Measurements from ENCODE around the gene TOB2. TPM values are rescaled to one million over a fixed set of nuclear protein-coding genes. Genes with fewer than 3 reads are reported as not detected.

Gene TOB2
- total RNA-seq, 1 donor from 2014 or later, result 60.3 TPM

GRCh38 chr22:41395531-41396240, 50.9 kb downstream of the TOB2 start:
- DNase-seq (no peak), ATAC-seq (ENCODE audit: low read depth) (no peak)
- no peak for TF ChIP-seq CTCF (IDR thresholded peaks at IDR 0.05)
- H3K27me3 Mint-ChIP-seq, result no peaks in the 10 kb centered on the region
- intact Hi-C loops (cut with micrococcal nuclease), result no loop called here
- no peak overlapping the region for H3K27ac Mint-ChIP-seq
- ChIA-PET POLR2A (no interaction called here), CTCF (no interaction called here)
- peaks cover 47% of the 10 kb centered on the region for H3K36me3 Mint-ChIP-seq (ENCODE audit: low read depth)
- H3K9me3 Mint-ChIP-seq, result no peaks in the 10 kb centered on the region
- H3K4me3 Mint-ChIP-seq, result no peak overlapping the region
- H3K4me1 Mint-ChIP-seq, result no peaks in the 10 kb centered on the region

- CTCF ChIA-PET, result no interaction called here
- Mint-ChIP-seq H3K4me1 (no peaks in the 10 kb centered on the region), H3K27me3 (no peaks in the 10 kb centered on the region), H3K27ac (no peak overlapping the region), H3K36me3 (ENCODE audit: low read depth) (peaks cover 52% of the 10 kb centered on the region), H3K4me3 (no peak overlapping the region), H3K9me3 (no peaks in the 10 kb centered on the region)
- ATAC-seq (ENCODE audit: low read depth) (no peak), DNase-seq (no peak)
- intact Hi-C loops (cut with micrococcal nuclease), result no loop called here
- no peak for TF ChIP-seq CTCF (IDR thresholded peaks at IDR 0.05)
- POLR2A ChIA-PET, result no interaction called here
Measured at GRCh38 chr22:41394012-41394356, 52.6 kb downstream of the TOB2 start.

GRCh38 chr22:41387341-41387740, 59.3 kb downstream of the TOB2 start:
- no peak for ATAC-seq (ENCODE audit: low read depth)
- intact Hi-C loops (cut with micrococcal nuclease), result no loop called here
- Mint-ChIP-seq H3K27me3 (no peaks in the 10 kb centered on the region), H3K36me3 (ENCODE audit: low read depth) (peaks cover 18% of the 10 kb centered on the region), H3K9me3 (no peaks in the 10 kb centered on the region), H3K27ac (no peak overlapping the region), H3K4me3 (no peak overlapping the region), H3K4me1 (peaks cover 15% of the 10 kb centered on the region)
- no peak for DNase-seq
- CTCF ChIA-PET, result no interaction called here
- no peak for TF ChIP-seq CTCF (IDR thresholded peaks at IDR 0.05)
- POLR2A ChIA-PET, result no interaction called here

- POLR2A ChIA-PET, result interaction anchor here (0.6 to 4.5 kb wide), 2 partner anchors 63 to 540 kb away, joined by 4 to 72 read pairs; partner anchors contain the start of gene TOB2
- peaks cover 24% of the 10 kb centered on the region for H3K4me1 Mint-ChIP-seq
Measured at GRCh38 chr22:41384128-41384527, 62.5 kb downstream of the TOB2 start.

More at GRCh38 chr22:41384128-41384527, 62.5 kb downstream of the TOB2 start:
- ATAC-seq (ENCODE audit: low read depth), result no peak
- CTCF ChIA-PET, result interaction anchor here (1.7 kb wide), 1 partner anchor 20 kb away, joined by 3 read pairs; no protein-coding TSS in a partner anchor
- peak overlapping the region; percentile 29 for H3K4me3 Mint-ChIP-seq
- no peak for TF ChIP-seq CTCF (IDR thresholded peaks at IDR 0.05)
- no peaks in the 10 kb centered on the region for H3K27me3 Mint-ChIP-seq
- no peak overlapping the region for H3K27ac Mint-ChIP-seq
- H3K9me3 Mint-ChIP-seq, result no peaks in the 10 kb centered on the region
- intact Hi-C loops (cut with micrococcal nuclease), result loop anchor here (5.0 kb wide), 1 partner anchor 292 kb away; the partner anchor contains the start of gene EP300
- no peak for DNase-seq
- H3K36me3 Mint-ChIP-seq (ENCODE audit: low read depth), result peaks cover 10% of the 10 kb centered on the region

Other genes with a start within 250 kb of the TOB2 start
- 39.9 and 42.3 TPM in 2 replicates for gene L3MBTL2, start 241.5 kb downstream of the TOB2 start, total RNA-seq
- 0.10 TPM in 1 of 2 replicates, not detected in the other for gene CHADL, start 205.9 kb downstream of the TOB2 start, total RNA-seq
- gene RANGAP1, start 160.6 kb downstream of the TOB2 start, total RNA-seq, result 48.9 and 56.4 TPM in 2 replicates
- gene ZC3H7B, start 145.3 kb downstream of the TOB2 start, total RNA-seq, result 54.0 and 58.2 TPM in 2 replicates
- 5.1 and 5.2 TPM in 2 replicates for gene TEF, start 64.9 kb downstream of the TOB2 start, total RNA-seq
- 47.4 and 54.0 TPM in 2 replicates for gene PHF5A, start 21.9 kb upstream of the TOB2 start, total RNA-seq
- gene ACO2, start 22.3 kb upstream of the TOB2 start, total RNA-seq, result 152 and 153 TPM in 2 replicates
- gene POLR3H, start 97.7 kb upstream of the TOB2 start, total RNA-seq, result 39.0 and 43.9 TPM in 2 replicates
- gene CSDC2, start 114.2 kb upstream of the TOB2 start, total RNA-seq, result not detected in 2 replicates
- 13.0 and 15.1 TPM in 2 replicates for gene PMM1, start 143.0 kb upstream of the TOB2 start, total RNA-seq
- gene DESI1, start 174.2 kb upstream of the TOB2 start, total RNA-seq, result 42.5 and 49.5 TPM in 2 replicates
- 297 and 319 TPM in 2 replicates for gene XRCC6, start 174.5 kb upstream of the TOB2 start, total RNA-seq
- gene SNU13, start 242.1 kb upstream of the TOB2 start, total RNA-seq, result 157 and 165 TPM in 2 replicates

All from activated B cell treated with CpG ODN at 0.5 μM for 24 hours (primary cell).